GM12873 (cell line): ENCODE data around the gene KL.

Experiments
- TF ChIP-seq, protein P1 (sequence below): IDR thresholded peaks from 2 replicates; pipeline ENCODE4 v1.5.1; 2012; ENCODE audit warnings: low read depth, mild to moderate bottlenecking, moderate library complexity, low read length, control low read depth; ENCODE audit not compliant: insufficient read depth; ENCODE audit errors: missing control alignments

The KL gene

DNA sequence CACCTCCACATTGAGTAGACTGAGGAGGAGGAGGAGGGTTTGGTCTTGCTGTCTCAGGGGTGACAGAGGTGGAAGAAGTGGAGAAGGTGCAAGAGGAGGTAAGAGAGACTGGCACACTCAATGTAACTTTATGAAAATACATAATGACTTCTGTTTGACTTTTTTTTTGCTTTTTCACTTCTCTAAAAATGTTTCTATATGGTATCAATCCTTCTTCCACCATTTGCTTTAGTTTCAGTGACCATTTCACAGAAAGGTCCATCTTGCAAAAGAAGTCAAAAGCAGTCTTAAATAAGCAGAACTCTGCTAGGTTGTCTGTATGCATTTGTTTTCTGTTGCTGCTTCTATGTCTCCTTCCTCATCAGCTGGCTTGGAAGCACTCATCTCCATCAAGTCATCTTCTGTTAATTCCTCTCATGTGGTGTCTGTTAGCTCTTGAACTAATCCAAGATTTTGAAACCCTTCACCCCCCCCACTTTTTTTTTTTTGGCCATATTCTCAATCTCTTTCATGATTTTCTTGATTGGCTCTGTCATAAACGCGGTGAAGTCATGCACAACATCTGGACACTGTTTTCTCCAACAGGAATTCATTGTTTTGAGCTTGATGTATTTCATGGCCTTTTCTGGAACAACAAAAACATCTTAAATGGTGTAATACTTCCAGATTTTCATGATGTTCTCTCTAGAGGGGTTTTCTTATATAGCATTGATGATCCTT lies 80.8 kb downstream of the KL start:
- TF ChIP-seq, protein P1, sequence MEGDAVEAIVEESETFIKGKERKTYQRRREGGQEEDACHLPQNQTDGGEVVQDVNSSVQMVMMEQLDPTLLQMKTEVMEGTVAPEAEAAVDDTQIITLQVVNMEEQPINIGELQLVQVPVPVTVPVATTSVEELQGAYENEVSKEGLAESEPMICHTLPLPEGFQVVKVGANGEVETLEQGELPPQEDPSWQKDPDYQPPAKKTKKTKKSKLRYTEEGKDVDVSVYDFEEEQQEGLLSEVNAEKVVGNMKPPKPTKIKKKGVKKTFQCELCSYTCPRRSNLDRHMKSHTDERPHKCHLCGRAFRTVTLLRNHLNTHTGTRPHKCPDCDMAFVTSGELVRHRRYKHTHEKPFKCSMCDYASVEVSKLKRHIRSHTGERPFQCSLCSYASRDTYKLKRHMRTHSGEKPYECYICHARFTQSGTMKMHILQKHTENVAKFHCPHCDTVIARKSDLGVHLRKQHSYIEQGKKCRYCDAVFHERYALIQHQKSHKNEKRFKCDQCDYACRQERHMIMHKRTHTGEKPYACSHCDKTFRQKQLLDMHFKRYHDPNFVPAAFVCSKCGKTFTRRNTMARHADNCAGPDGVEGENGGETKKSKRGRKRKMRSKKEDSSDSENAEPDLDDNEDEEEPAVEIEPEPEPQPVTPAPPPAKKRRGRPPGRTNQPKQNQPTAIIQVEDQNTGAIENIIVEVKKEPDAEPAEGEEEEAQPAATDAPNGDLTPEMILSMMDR: no peak

DNA sequence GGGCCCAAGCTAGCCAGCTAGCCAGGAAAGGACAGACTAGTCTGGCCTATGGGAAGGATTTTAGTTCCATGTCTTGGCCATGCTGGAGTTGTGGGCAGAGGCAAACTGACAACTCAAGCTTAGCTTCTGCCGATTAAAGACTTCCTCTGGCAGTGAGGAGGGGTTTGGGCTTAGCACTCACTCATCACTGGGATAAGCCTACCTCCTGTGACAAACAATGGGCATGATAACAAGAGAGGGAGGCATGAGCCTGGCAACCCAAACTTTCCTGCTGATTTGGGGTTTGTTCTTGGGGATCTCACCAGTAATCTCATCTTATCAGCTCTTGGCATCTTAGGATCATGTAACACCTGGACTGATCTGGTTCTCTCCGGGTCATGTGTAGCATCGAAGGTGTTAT lies 83.6 kb downstream of the KL start:
- TF ChIP-seq, protein P1: no peak

DNA sequence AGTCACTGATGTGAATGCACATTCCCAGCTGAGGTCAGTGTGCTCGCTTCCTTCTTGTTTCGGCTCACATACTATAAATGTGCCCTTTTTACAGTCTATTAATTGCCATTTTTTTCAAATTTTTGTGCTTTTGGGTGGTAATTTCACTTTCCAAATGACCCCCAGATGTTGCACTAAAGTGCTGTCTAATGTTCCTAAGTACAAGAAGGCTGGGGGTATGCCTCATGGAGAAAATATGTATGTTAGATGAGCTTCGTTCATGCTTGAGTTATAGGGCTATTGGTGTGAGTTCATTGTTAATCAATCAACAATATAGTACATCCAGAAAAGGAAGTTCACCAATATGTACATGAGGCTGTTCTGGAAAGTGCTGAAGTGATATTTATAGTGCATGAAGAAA lies 84.7 kb downstream of the KL start:
- TF ChIP-seq, protein P1: no peak

DNA sequence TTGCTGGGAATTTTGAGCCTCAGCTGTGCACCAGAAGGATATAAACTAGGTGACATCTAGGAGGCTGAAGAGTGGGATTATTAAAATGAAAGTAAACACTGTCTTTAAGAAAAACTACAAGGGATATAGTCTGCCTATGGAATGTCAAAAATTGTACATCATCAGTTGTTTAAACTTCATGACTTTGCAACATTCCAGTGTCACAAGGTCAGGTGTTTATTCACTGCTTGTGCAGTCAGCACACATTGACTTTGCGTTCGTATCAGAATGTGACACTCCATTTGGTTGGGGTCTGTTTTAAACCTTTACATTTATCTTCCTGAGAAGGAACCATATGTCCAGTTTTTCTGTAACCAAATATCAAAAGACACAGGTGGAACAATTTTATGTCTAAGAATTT lies 85.6 kb downstream of the KL start:
- TF ChIP-seq, protein P1: no peak

DNA sequence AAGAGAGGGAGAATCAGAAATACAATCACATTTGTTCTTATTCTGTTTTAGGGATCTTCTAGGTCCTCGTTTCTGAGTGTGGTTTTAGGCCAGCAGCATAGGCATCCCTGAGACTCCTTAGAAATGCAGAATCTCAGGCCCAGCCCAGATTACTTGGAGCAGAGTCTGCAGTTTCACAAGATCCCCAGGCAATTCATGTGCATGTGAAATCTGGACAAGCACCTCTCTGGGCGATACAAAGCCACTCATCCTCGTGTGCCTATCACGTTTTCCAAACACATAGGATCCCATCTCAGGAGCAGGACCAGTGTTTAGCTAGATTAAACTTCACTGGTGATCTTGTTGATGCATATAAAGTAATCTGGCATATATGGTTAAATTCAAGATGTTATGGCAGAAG lies 87.2 kb downstream of the KL start:
- TF ChIP-seq, protein P1: no peak

DNA sequence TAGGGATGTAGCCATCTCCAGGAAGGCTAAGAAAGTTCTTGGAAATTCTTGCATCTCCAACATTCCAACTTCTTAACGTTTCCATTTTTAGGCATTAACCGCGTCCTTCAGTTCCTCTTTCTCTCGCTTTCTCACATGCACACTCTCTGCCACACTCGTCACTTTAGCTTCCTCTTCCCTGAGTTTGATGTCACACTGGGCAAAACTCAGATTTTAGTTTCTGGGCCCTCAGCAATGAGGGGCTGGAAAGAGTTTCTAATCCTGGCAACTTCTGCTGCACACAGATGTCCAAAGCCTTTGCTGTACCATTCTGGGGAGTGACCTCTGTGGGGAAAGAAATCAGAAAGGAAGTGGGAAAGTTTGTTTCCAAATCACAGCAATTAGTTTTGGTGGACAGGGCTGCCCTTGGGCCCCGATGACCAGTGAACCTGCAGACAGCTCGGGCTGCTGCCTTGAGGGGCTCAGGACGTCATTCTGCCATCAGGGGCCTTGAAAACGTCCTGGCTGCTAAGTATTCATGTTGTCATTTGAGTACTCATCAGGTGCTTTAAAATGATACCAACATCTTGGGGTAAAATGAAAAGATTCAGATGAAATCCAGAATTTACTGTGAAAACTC lies 89.3 kb downstream of the KL start:
- TF ChIP-seq, protein P1: no peak

DNA sequence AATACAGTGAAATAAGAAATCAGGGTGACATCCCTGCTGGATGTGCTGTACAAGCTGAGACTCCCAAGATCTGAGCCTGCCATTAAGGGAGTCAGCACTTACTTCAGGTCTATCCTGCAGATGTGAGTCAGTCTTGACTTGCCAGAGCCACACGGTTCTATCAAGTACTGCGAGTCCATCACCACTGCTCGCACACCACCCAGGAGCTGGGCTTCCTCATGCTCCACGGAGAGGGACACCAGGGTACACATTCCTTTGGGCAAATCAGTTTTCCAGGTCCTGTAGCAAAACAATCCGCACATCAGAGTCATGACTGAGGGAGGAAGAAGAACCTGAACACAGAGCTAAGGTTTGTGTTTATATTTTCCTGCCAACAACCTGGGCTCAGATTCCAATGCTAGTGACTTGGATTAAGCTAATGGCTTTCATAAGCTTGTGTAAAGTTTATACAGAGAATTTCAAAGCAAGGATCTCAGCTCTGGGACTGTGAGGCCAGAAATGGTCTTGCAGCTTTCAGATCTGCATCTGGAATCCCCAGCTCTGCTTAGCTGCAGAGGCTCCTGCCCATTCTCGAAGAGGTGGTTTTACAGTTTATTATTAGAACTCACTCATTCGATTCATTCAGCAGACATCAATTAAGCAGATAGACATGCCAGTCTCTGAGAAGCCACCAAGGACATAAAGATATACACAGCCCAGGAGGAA lies 90.6 kb downstream of the KL start:
- TF ChIP-seq, protein P1: no peak
